ENCODE measurements around the gene CST2.
"Not testable (repeated sequence)": the region's sequence is repeated elsewhere in the genome, so short reads cannot be mapped to it uniquely, and the experiment has no call there.

The CST2 gene

GRCh38 chr20:23800865-23801264 lies 25.7 kb downstream of the CST2 start:
- no peak for DNase-seq

- DNase-seq, result not testable (repeated sequence)
Observed at GRCh38 chr20:23799216-23799847, 27.2 kb downstream of the CST2 start.

- DNase-seq, result no peak
Observed at GRCh38 chr20:23795526-23795925, 31.0 kb downstream of the CST2 start.

- no peak for DNase-seq
Observed at GRCh38 chr20:23794841-23795240, 31.7 kb downstream of the CST2 start.

- DNase-seq, result no peak
Observed at GRCh38 chr20:23794065-23794464, 32.5 kb downstream of the CST2 start.

- no peak for DNase-seq
Observed at GRCh38 chr20:23783447-23783846, 43.1 kb downstream of the CST2 start.

- DNase-seq, result no peak
Observed at GRCh38 chr20:23782366-23782983, 44.1 kb downstream of the CST2 start.

GRCh38 chr20:23778676-23779075 lies 47.9 kb downstream of the CST2 start:
- DNase-seq, result not testable (repeated sequence)

GRCh38 chr20:23777380-23777779 lies 49.1 kb downstream of the CST2 start:
- DNase-seq, result not testable (repeated sequence)

- no peak for DNase-seq
Observed at GRCh38 chr20:23776067-23776771, 50.3 kb downstream of the CST2 start.

GRCh38 chr20:23774081-23774480 lies 52.4 kb downstream of the CST2 start:
- no peak for DNase-seq
